ENCODE measurements around the gene RBMS1. TPM values are rescaled to one million over a fixed set of nuclear protein-coding genes. Genes with fewer than 3 reads are reported as not detected.
A peak's percentile ranks its signal among the peaks of the same experiment; 100 is the strongest.

RBMS1 gene
- total RNA-seq, 4 donors from 2014 or later, result 13.5 to 31.6 (median 23.0) TPM

- Histone ChIP-seq H3K27me3 (no peaks in the 10 kb centered on the region), H3K9me3 (no peaks in the 10 kb centered on the region), H3K4me3 (no peak overlapping the region), H3K27ac (no peak overlapping the region), H3K4me1 (peaks cover 0 to 15% (median 10%) of the 10 kb centered on the region in 4 donors), H3K36me3 (no peaks in the 10 kb centered on the region)
- 84 to 88% methylated on average over 1 to 3 of the region's 3 CpGs for WGBS, 2 donors (ENCODE audit: low coverage in 1 of 2)
- no peak for DNase-seq
- no peak for TF ChIP-seq CTCF (IDR thresholded peaks at IDR 0.05)
- intact Hi-C loops (cut with DNase I; ENCODE audit: low total_unique reads) (no loop called here), in situ Hi-C loops (cut with MboI; ENCODE audit: low pct_ligation_motif_present in 1 of 4, low pct_unique_long_range_greater_than_20kb in 1 of 4, low sequenced_read_pairs in 3 of 4) (no loop called here)
Measured at GRCh38 chr2:160242893-160243564, 250.6 kb downstream of the RBMS1 start.

GRCh38 chr2:160241251-160242137, 252.1 kb downstream of the RBMS1 start:
- peak overlapping the region in 2 of 4 donors; percentile 22 to 32 for H3K27ac ChIP-seq
- peaks cover 0 to 15% (median 10%) of the 10 kb centered on the region in 4 donors for H3K4me1 ChIP-seq
- TF ChIP-seq POLR2AphosphoS5 (IDR thresholded peaks at IDR 0.05) (peak in 2 of 3 donors; percentile 29 to 64), EP300 (IDR thresholded peaks at IDR 0.05; ENCODE audit: low read depth) (no peak), CTCF (IDR thresholded peaks at IDR 0.05) (no peak), POLR2A (IDR thresholded peaks at IDR 0.05) (no peak)
- in situ Hi-C loops (cut with MboI; ENCODE audit: low pct_ligation_motif_present in 1 of 4, low pct_unique_long_range_greater_than_20kb in 1 of 4, low sequenced_read_pairs in 3 of 4), result no loop called here
- intact Hi-C loops (cut with DNase I; ENCODE audit: low total_unique reads), result no loop called here
- H3K4me3 ChIP-seq, result no peak overlapping the region
- 51 to 72% methylated on average over 3 to 4 of the region's 4 CpGs for WGBS, 2 donors (ENCODE audit: low coverage in 1 of 2)
- no peaks in the 10 kb centered on the region for H3K27me3 ChIP-seq
- H3K36me3 ChIP-seq, result no peaks in the 10 kb centered on the region
- peak; percentile 65 for DNase-seq
- H3K9me3 ChIP-seq, result no peaks in the 10 kb centered on the region

- no peak for DNase-seq
- Histone ChIP-seq H3K9me3 (no peaks in the 10 kb centered on the region), H3K4me1 (peaks cover 0 to 15% (median 10%) of the 10 kb centered on the region in 4 donors), H3K27ac (no peak overlapping the region), H3K27me3 (no peaks in the 10 kb centered on the region), H3K36me3 (no peaks in the 10 kb centered on the region), H3K4me3 (no peak overlapping the region)
- intact Hi-C loops (cut with DNase I; ENCODE audit: low total_unique reads), result no loop called here
- WGBS, 2 donors (ENCODE audit: low coverage in 1 of 2), result 84% methylated on average over 5 of the region's 5 CpGs; no CpG with 5 or more reads in 1 of the 2 donors
- TF ChIP-seq POLR2A (IDR thresholded peaks at IDR 0.05) (no peak), POLR2AphosphoS5 (IDR thresholded peaks at IDR 0.05) (no peak), EP300 (IDR thresholded peaks at IDR 0.05; ENCODE audit: low read depth) (no peak), CTCF (IDR thresholded peaks at IDR 0.05) (no peak)
- in situ Hi-C loops (cut with MboI; ENCODE audit: low pct_ligation_motif_present in 1 of 4, low pct_unique_long_range_greater_than_20kb in 1 of 4, low sequenced_read_pairs in 3 of 4), result no loop called here
Measured at GRCh38 chr2:160239436-160239835, 254.2 kb downstream of the RBMS1 start.

- no peaks in the 10 kb centered on the region for H3K9me3 ChIP-seq
- H3K27me3 ChIP-seq, result no peaks in the 10 kb centered on the region
- in situ Hi-C loops (cut with MboI; ENCODE audit: low pct_ligation_motif_present in 1 of 4, low pct_unique_long_range_greater_than_20kb in 1 of 4, low sequenced_read_pairs in 3 of 4) (no loop called here), intact Hi-C loops (cut with DNase I; ENCODE audit: low total_unique reads) (no loop called here)
- TF ChIP-seq CTCF (IDR thresholded peaks at IDR 0.05), result no peak
- TF ChIP-seq POLR2A (IDR thresholded peaks at IDR 0.05), result no peak
- TF ChIP-seq EP300 (IDR thresholded peaks at IDR 0.05; ENCODE audit: low read depth), result no peak
- no peak overlapping the region for H3K27ac ChIP-seq
- no peaks in the 10 kb centered on the region for H3K36me3 ChIP-seq
- DNase-seq, result no peak
- H3K4me1 ChIP-seq, result peaks cover 0 to 15% (median 10%) of the 10 kb centered on the region in 4 donors
- H3K4me3 ChIP-seq, result no peak overlapping the region
- 74 to 87% methylated on average over 4 of the region's 4 CpGs for WGBS, 2 donors (ENCODE audit: low coverage in 1 of 2)
Measured at GRCh38 chr2:160238392-160238791, 255.2 kb downstream of the RBMS1 start.
